ENCODE data around the gene RPL7A. TPM values are rescaled to one million over a fixed set of nuclear protein-coding genes. Genes with fewer than 3 reads are reported as not detected.

The RPL7A gene
- polyA plus RNA-seq, 1 experiment: 3,329 TPM

- POLR2A ChIA-PET: interaction anchor here (0.5 kb wide), 1 partner anchor 74 kb away, joined by 4 read pairs; no protein-coding TSS in a partner anchor
- no peak for DNase-seq (ENCODE audit: low read depth)
- CTCF ChIA-PET: interaction anchor here (1.1 to 2.1 kb wide), 2 partner anchors 18 to 21 kb away, joined by 3 to 7 read pairs; no protein-coding TSS in a partner anchor
- Histone ChIP-seq H3K36me3 (ENCODE audit: control insufficient read depth, insufficient read depth, low read length) (no peaks in the 10 kb centered on the region), H3K27me3 (ENCODE audit: control insufficient read depth, insufficient read depth, low read length) (no peaks in the 10 kb centered on the region; the same call in 1 of the 2 replicates), H3K4me3 (ENCODE audit: low read depth, low read length) (no peak overlapping the region)
- no peak for TF ChIP-seq CTCF (IDR thresholded peaks at IDR 0.05; ENCODE audit: insufficient read depth, low read depth, low read length)
These were observed 37.4 kb downstream of the RPL7A start for GRCh38 chr9:133385452-133385851.

- DNase-seq (ENCODE audit: low read depth): no peak
- Histone ChIP-seq H3K36me3 (ENCODE audit: control insufficient read depth, insufficient read depth, low read length) (no peaks in the 10 kb centered on the region), H3K4me3 (ENCODE audit: low read depth, low read length) (no peak overlapping the region), H3K27me3 (ENCODE audit: control insufficient read depth, insufficient read depth, low read length) (no peaks in the 10 kb centered on the region; the same call in 1 of the 2 replicates)
- ChIA-PET CTCF (interaction anchor here (1.2 to 2.1 kb wide), 2 partner anchors 11 to 18 kb away, joined by 4 to 7 read pairs; no protein-coding TSS in a partner anchor), POLR2A (no interaction called here)
- TF ChIP-seq CTCF (IDR thresholded peaks at IDR 0.05; ENCODE audit: insufficient read depth, low read depth, low read length): no peak
These were observed 38.3 kb downstream of the RPL7A start for GRCh38 chr9:133386338-133386737.

- H3K27me3 ChIP-seq (ENCODE audit: control insufficient read depth, insufficient read depth, low read length): no peaks in the 10 kb centered on the region; the same call in 1 of the 2 replicates
- no peak overlapping the region for H3K4me3 ChIP-seq (ENCODE audit: low read depth, low read length)
- H3K36me3 ChIP-seq (ENCODE audit: control insufficient read depth, insufficient read depth, low read length): no peaks in the 10 kb centered on the region
- CTCF ChIA-PET: no interaction called here
- POLR2A ChIA-PET: no interaction called here
- TF ChIP-seq CTCF (IDR thresholded peaks at IDR 0.05; ENCODE audit: insufficient read depth, low read depth, low read length): no peak
- no peak for DNase-seq (ENCODE audit: low read depth)
These were observed 39.7 kb downstream of the RPL7A start for GRCh38 chr9:133387680-133388079.

GRCh38 chr9:133389025-133389557, 41.1 kb downstream of the RPL7A start:
- no peak overlapping the region for H3K4me3 ChIP-seq (ENCODE audit: low read depth, low read length)
- ChIA-PET CTCF (no interaction called here), POLR2A (no interaction called here)
- no peaks in the 10 kb centered on the region for H3K36me3 ChIP-seq (ENCODE audit: control insufficient read depth, insufficient read depth, low read length)
- peaks cover under 1% of the 10 kb centered on the region for H3K27me3 ChIP-seq (ENCODE audit: control insufficient read depth, insufficient read depth, low read length)
- DNase-seq (ENCODE audit: low read depth): no peak
- TF ChIP-seq CTCF (IDR thresholded peaks at IDR 0.05; ENCODE audit: insufficient read depth, low read depth, low read length): no peak

- Histone ChIP-seq H3K27me3 (ENCODE audit: control insufficient read depth, insufficient read depth, low read length) (peaks cover 5% of the 10 kb centered on the region), H3K36me3 (ENCODE audit: control insufficient read depth, insufficient read depth, low read length) (no peaks in the 10 kb centered on the region), H3K4me3 (ENCODE audit: low read depth, low read length) (no peak overlapping the region)
- CTCF ChIA-PET: no interaction called here
- TF ChIP-seq CTCF (IDR thresholded peaks at IDR 0.05; ENCODE audit: insufficient read depth, low read depth, low read length): no peak
- no peak for DNase-seq (ENCODE audit: low read depth)
- POLR2A ChIA-PET: no interaction called here
These were observed 41.5 kb downstream of the RPL7A start for GRCh38 chr9:133389562-133389961.

Measured in BJ (cell line).